GM12878 (cell line): Measurements from ENCODE around the gene ANKRD44. TPM values are rescaled to one million over a fixed set of nuclear protein-coding genes. Genes with fewer than 3 reads are reported as not detected.
A peak's percentile ranks its signal among the peaks of the same experiment; 100 is the strongest.

Experiments
- ASH2L ChIP-seq: fragments of 300-600, 200-600 bp; sonication (generic); IDR thresholded peaks from 2 replicates; pipeline ENCODE4 v1.6.1; 2017; ENCODE audit warnings: low read depth, mild to moderate bottlenecking, borderline replicate concordance
- BCL3 ChIP-seq: IDR thresholded peaks from 2 replicates; pipeline ENCODE4 v1.6.1; 2011; ENCODE audit warnings: borderline replicate concordance, low read depth, mild to moderate bottlenecking, moderate library complexity, low read length; ENCODE audit not compliant: insufficient read depth, poor library complexity, severe bottlenecking
- BRCA1 ChIP-seq: IDR thresholded peaks from 2 replicates; pipeline ENCODE4 v1.6.1; 2011; ENCODE audit warnings: low read depth, low read length, improper control_type of control experiment
- CREB1 ChIP-seq: IDR thresholded peaks from 2 replicates; pipeline ENCODE4 v1.6.1; 2012; ENCODE audit warnings: low read depth, mild to moderate bottlenecking, inconsistent platforms
- CREM ChIP-seq: IDR thresholded peaks from 2 replicates; pipeline ENCODE4 v1.6.1; 2014; ENCODE audit warnings: antibody characterized with exemption, low read depth
- EED ChIP-seq: sonication (generic); IDR thresholded peaks from 2 replicates; pipeline ENCODE4 v1.6.1; 2016; ENCODE audit warnings: antibody characterized with exemption, low read depth
- EP300 ChIP-seq, 2 experiments: fragments of 150-350 bp in 1 of 2; IDR thresholded peaks; 2 replicates each; pipeline ENCODE4 v1.6.1; 2011 to 2012; ENCODE audit warnings: low read depth in 2 of 2, low read length in 2 of 2, borderline replicate concordance in 1 of 2, improper control_type of control experiment in 1 of 2, inconsistent platforms in 1 of 2; ENCODE audit not compliant: control insufficient read depth in 1 of 2
- GABPA ChIP-seq: IDR thresholded peaks from 2 replicates; pipeline ENCODE4 v1.6.1; 2014; ENCODE audit warnings: antibody characterized with exemption, low read depth, mild to moderate bottlenecking, inconsistent platforms
- HCFC1 ChIP-seq: fragments of 150-350 bp; IDR thresholded peaks from 2 replicates; pipeline ENCODE4 v1.6.1; 2014; ENCODE audit warnings: low read length
- NR2C2 ChIP-seq: IDR thresholded peaks from 2 replicates; pipeline ENCODE4 v1.6.1; 2011; ENCODE audit warnings: borderline replicate concordance, low read depth; ENCODE audit not compliant: control insufficient read depth, insufficient read length
- RCOR1 ChIP-seq: conservative IDR thresholded peaks from 2 replicates; pipeline ENCODE4 v1.6.1; 2012; ENCODE audit warnings: low read depth, low read length, improper control_type of control experiment
- SKIL ChIP-seq: fragments of 450-650 bp; IDR thresholded peaks from 2 replicates; pipeline ENCODE4 v1.6.1; 2017; ENCODE audit warnings: mild to moderate bottlenecking, low read depth, inconsistent platforms; ENCODE audit not compliant: poor library complexity, severe bottlenecking
- SMC3 ChIP-seq: IDR thresholded peaks from 2 replicates; pipeline ENCODE4 v1.6.1; 2011; ENCODE audit warnings: low read length, improper control_type of control experiment, borderline replicate concordance
- TCF7 ChIP-seq: IDR thresholded peaks from 2 replicates; pipeline ENCODE4 v1.6.1; 2014; ENCODE audit warnings: antibody characterized with exemption, borderline replicate concordance
- ZBTB11 ChIP-seq: fragments of 450-650 bp; formaldehyde crosslinking; IDR thresholded peaks from 2 replicates; pipeline ENCODE4 v1.5.0; 2022; ENCODE audit warnings: mild to moderate bottlenecking, missing genetic modification characterization
- ZBTB4 ChIP-seq: fragments of 450-650 bp; formaldehyde crosslinking; IDR thresholded peaks from 2 replicates; pipeline ENCODE4 v1.4.0; 2022; ENCODE audit warnings: mild to moderate bottlenecking, moderate library complexity
- ZNF217 ChIP-seq: fragments of 450-650 bp; IDR thresholded peaks from 2 replicates; pipeline ENCODE4 v1.6.1; 2017; ENCODE audit warnings: antibody characterized with exemption, mild to moderate bottlenecking
- ZNF24 ChIP-seq: fragments of 450-650 bp; IDR thresholded peaks from 2 replicates; pipeline ENCODE4 v1.6.1; 2017; ENCODE audit warnings: antibody characterized with exemption, mild to moderate bottlenecking
- polyA plus RNA-seq, 11 experiments: library from polyadenylated mRNA; depleted of rRNA in 4 of 11; unstranded in 6 of 11; stranded (reverse) in 5 of 11; fragments of >200 nt; fragmentation: Nextera tagmentation in 4 of 11; fragmentation: Illumina TruSeq in 1 of 11; extraction: Ambion mirVana in 4 of 11; extraction: Trizol in 1 of 11; gene quantifications; 1 replicate in 1 of 11; 2 replicates in 10 of 11; pipeline versions ENCODE4 v1.2.1 to v1.2.3, GENCODE V29; 2011 to 2016; ENCODE audit warnings: inconsistent platforms in 2 of 11, missing spikeins in 2 of 11, low read depth in 1 of 11
- total RNA-seq, 4 experiments: library from RNA; depleted of rRNA in 3 of 4; stranded (reverse); fragments of >200 nt in 3 of 4; fragmentation: Illumina TruSeq in 1 of 4; extraction: Trizol in 1 of 4; gene quantifications; 2 replicates each; pipeline versions ENCODE4 v1.2.1 to v1.2.3, GENCODE V29; 2013 to 2021
- TF ChIP-seq, protein P1 (sequence below): fragments of 450-650 bp; IDR thresholded peaks from 2 replicates; pipeline ENCODE4 v1.6.1; 2017; ENCODE audit warnings: low read depth, mild to moderate bottlenecking, moderate library complexity

Gene ANKRD44
- total and polyA plus RNA-seq, 10 of the 15 experiments (the other 5 are each of a cell fraction or from before 2014, with no cell fraction given): 19.1 to 99.1 (median 59.6) TPM

- no peak for TF ChIP-seq ZBTB4 (CRISPR knock-in tag)
- no peak for TF ChIP-seq CREM
- TF ChIP-seq ZBTB11: no peak
- TF ChIP-seq GABPA: no peak
- TF ChIP-seq SMC3: no peak; the same call in 1 of the 2 replicates
- TF ChIP-seq ZNF217: no peak
- TF ChIP-seq HCFC1: no peak; the same call in 1 of the 2 replicates
- TF ChIP-seq EP300 (IDR thresholded peaks at IDR 0.05; ENCODE audit: borderline replicate concordance in 1 of 2, control insufficient read depth in 1 of 2, low read depth in 2 of 2, low read length in 2 of 2): no peak
- TF ChIP-seq CREB1: 0 out of 2 replicates have a peak, but pooled peaks have one; percentile 19
- no peak for TF ChIP-seq BCL3
- no peak for TF ChIP-seq TCF7
- no peak for TF ChIP-seq BRCA1
- no peak for TF ChIP-seq ASH2L
- TF ChIP-seq RCOR1: no peak
- TF ChIP-seq EED: peak; percentile 16
- TF ChIP-seq, protein P1, sequence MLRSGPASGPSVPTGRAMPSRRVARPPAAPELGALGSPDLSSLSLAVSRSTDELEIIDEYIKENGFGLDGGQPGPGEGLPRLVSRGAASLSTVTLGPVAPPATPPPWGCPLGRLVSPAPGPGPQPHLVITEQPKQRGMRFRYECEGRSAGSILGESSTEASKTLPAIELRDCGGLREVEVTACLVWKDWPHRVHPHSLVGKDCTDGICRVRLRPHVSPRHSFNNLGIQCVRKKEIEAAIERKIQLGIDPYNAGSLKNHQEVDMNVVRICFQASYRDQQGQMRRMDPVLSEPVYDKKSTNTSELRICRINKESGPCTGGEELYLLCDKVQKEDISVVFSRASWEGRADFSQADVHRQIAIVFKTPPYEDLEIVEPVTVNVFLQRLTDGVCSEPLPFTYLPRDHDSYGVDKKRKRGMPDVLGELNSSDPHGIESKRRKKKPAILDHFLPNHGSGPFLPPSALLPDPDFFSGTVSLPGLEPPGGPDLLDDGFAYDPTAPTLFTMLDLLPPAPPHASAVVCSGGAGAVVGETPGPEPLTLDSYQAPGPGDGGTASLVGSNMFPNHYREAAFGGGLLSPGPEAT: peak; percentile 22; the same call in 1 of the 2 replicates
- TF ChIP-seq ZNF24: no peak
- TF ChIP-seq SKIL: peak; percentile 13
- TF ChIP-seq NR2C2: no peak
These were observed 101.3 kb downstream of the ANKRD44 start (continued) for GRCh38 chr2:197209246-197209645.
